Neural crest cell (in vitro differentiated cells): ENCODE data around the gene ARID5B. TPM values are rescaled to one million over a fixed set of nuclear protein-coding genes. Genes with fewer than 3 reads are reported as not detected.

Experiments
- DNase-seq: peaks from one replicate; pipeline ENCODE4 v3.0.0; 2021; ENCODE audit warnings: low read depth, mixed read lengths, low spot score
- H3K27ac Mint-ChIP-seq: one replicate; pipeline ENCODE4 v1.8.0; 2021; ENCODE audit warnings: mild to moderate bottlenecking, mixed read lengths; ENCODE audit not compliant: unreplicated experiment
- H3K27me3 Mint-ChIP-seq: 2 replicates; pipeline ENCODE4 v1.8.0; 2021; ENCODE audit warnings: low read depth, mild to moderate bottlenecking, mixed read lengths
- H3K36me3 Mint-ChIP-seq: 2 replicates; pipeline ENCODE4 v1.8.0; 2021; ENCODE audit warnings: low read depth, mild to moderate bottlenecking, mixed read lengths
- H3K4me1 Mint-ChIP-seq: 2 replicates; pipeline ENCODE4 v1.8.0; 2021; ENCODE audit warnings: mixed read lengths
- H3K4me3 Mint-ChIP-seq: one replicate; pipeline ENCODE4 v1.8.0; 2021; ENCODE audit warnings: mild to moderate bottlenecking, mixed read lengths
- H3K9me3 Mint-ChIP-seq: 2 replicates; pipeline ENCODE4 v1.8.0; 2021; ENCODE audit warnings: mixed read lengths
- CTCF ChIP-seq: fragments of 200-600 bp; sonication (generic); conservative IDR thresholded peaks from 2 replicates; pipeline ENCODE4 v1.5.0; 2021; ENCODE audit warnings: antibody characterized with exemption, mild to moderate bottlenecking
- total RNA-seq: library from RNA; stranded (reverse); gene quantifications from 2 replicates; pipeline ENCODE4 v1.2.1, GENCODE V29; 2021

The ARID5B gene
- total RNA-seq, 1 donor from 2014 or later: 10.4 TPM

- H3K4me3 Mint-ChIP-seq: no peak overlapping the region
- no peaks in the 10 kb centered on the region for H3K36me3 Mint-ChIP-seq
- peaks cover 44% of the 10 kb centered on the region for H3K4me1 Mint-ChIP-seq
- H3K27ac Mint-ChIP-seq: no peak overlapping the region
- no peaks in the 10 kb centered on the region for H3K27me3 Mint-ChIP-seq
- no peaks in the 10 kb centered on the region for H3K9me3 Mint-ChIP-seq
- TF ChIP-seq CTCF: no peak
- DNase-seq: no peak
Measured at GRCh38 chr10:61990761-61991135, 89.2 kb downstream of the ARID5B start.

DNA sequence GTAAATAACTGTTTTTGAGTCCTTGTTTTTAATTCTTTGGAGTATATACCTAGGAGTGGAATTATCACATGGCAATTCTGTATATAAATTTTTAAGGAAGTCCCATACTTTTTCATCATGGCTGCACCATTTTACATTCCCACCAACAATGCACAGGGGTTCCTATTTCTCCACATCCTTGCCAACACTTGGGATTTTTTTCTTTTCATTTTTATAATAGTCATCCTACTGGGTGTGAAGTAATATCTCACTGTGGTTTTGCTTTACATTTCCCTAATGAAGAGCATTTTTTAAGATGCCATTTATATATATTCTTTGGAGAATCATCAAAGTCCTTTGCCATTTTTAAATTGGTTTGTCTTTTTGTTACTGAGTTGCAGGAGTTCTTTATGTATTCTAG, 89.7 kb downstream of the ARID5B start:
- no peak for TF ChIP-seq CTCF
- Mint-ChIP-seq H3K4me1 (peaks cover 44% of the 10 kb centered on the region), H3K36me3 (no peaks in the 10 kb centered on the region), H3K4me3 (no peak overlapping the region), H3K9me3 (no peaks in the 10 kb centered on the region), H3K27me3 (no peaks in the 10 kb centered on the region), H3K27ac (no peak overlapping the region)
- DNase-seq: no peak

GRCh38 chr10:61992059-61992460, 90.6 kb downstream of the ARID5B start:
- no peak overlapping the region for H3K27ac Mint-ChIP-seq
- TF ChIP-seq CTCF: no peak
- H3K27me3 Mint-ChIP-seq: no peaks in the 10 kb centered on the region
- no peak for DNase-seq
- H3K4me1 Mint-ChIP-seq: peaks cover 38% of the 10 kb centered on the region
- H3K36me3 Mint-ChIP-seq: no peaks in the 10 kb centered on the region
- H3K9me3 Mint-ChIP-seq: no peaks in the 10 kb centered on the region
- no peak overlapping the region for H3K4me3 Mint-ChIP-seq

DNA sequence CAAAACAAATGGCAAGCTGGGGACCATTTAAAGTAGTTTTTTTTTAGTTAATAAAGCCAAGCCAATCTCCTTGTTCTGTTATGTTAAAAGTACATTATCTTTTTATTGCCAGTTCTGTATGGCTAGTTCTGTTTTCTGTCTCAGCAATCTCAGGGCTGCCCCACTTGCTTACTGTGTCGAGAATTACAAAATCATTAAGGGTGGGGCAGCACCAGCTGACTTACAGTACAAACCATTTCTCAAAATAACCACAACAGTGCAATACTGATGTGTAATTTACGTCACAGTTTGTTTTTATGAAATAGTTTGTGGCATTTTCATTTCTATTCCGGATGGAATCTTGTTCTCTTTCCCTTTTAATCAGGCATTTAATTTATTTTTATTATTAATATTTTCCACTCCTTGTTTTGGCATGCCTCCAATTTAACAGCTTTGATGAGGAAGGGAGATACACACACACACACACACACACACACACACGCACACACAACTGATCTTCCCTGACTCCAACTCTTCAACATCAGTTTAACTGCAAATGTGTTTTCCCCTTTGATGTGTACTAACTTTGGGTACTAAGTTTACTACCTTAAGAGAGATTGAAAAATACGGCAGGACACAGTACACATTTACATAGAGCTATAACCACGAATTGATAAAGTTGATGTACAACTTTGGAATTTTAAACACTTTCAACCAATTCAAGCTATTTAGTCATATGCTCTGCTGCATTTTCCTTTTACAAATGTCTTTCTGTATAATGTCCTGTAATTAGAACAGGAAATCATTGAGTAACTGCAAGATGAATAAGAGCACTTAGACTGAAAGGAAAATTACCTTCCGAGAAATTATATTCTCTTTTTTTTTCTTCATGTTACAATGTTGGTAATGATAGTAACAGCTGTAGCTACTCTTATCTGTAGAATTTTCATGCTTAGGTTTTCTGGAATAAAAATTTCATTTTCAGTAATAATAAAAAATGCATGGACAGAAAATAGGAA, 91.5 kb downstream of the ARID5B start:
- DNase-seq: no peak
- Mint-ChIP-seq H3K9me3 (no peaks in the 10 kb centered on the region), H3K4me3 (no peak overlapping the region), H3K36me3 (no peaks in the 10 kb centered on the region), H3K27me3 (no peaks in the 10 kb centered on the region), H3K27ac (peak overlapping the region; percentile 89), H3K4me1 (peaks cover 37% of the 10 kb centered on the region)
- no peak for TF ChIP-seq CTCF

GRCh38 chr10:61993711-61994401, 92.4 kb downstream of the ARID5B start:
- Mint-ChIP-seq H3K27me3 (no peaks in the 10 kb centered on the region), H3K9me3 (no peaks in the 10 kb centered on the region), H3K27ac (peak overlapping the region; percentile 89), H3K36me3 (no peaks in the 10 kb centered on the region), H3K4me1 (peaks cover 37% of the 10 kb centered on the region), H3K4me3 (peak overlapping the region; percentile 58)
- no peak for DNase-seq
- TF ChIP-seq CTCF: no peak
